GM18870 (cell line): ENCODE data around the gene ZNF415.

Experiments used
- ATAC-seq: cut with Tn5 transposase; IDR thresholded peaks from one replicate; pipeline ENCODE4 v1.9.1; 2021; ENCODE audit warnings: moderate library complexity; ENCODE audit not compliant: unreplicated experiment

Gene ZNF415

GRCh38 chr19:53057904-53058580 lies 74.7 kb downstream of the ZNF415 start:
- no peak for ATAC-seq
